ENCODE measurements around the gene PTPRA.

PTPRA gene

GRCh38 chr20:3084283-3084985 is 211.2 kb downstream of the PTPRA start, which contains the start of gene AVP:
TSS of gene AVP (minus strand) at chr20:3084724. CDS start at chr20:3084674, 50 bp downstream.
- no peaks in the 10 kb centered on the region for H3K36me3 ChIP-seq (ENCODE audit: insufficient read depth, low read length)
- no peak within 1 kb of the TSS for H3K9ac ChIP-seq (ENCODE audit: low read length)
- H3K4me3 ChIP-seq (ENCODE audit: low read depth in 1 of 2, low read length in 2 of 2) = no peak within 1 kb of the TSS
- H3K4me1 ChIP-seq (ENCODE audit: insufficient read depth, low read length) = no peaks in the 10 kb centered on the region
- no peak within 1 kb of the TSS for H3K27ac ChIP-seq (ENCODE audit: low read depth, low read length)
- no peaks in the 10 kb centered on the region for H3K9me3 ChIP-seq (ENCODE audit: low read length)
- peaks cover 11 to 36% of the 10 kb centered on the region in 2 donors for H3K27me3 ChIP-seq (ENCODE audit: control insufficient read depth in 1 of 2, insufficient read depth in 2 of 2, low read length in 2 of 2)

- no peak overlapping the region for H3K27ac ChIP-seq (ENCODE audit: low read depth, low read length)
- no peaks in the 10 kb centered on the region for H3K9me3 ChIP-seq (ENCODE audit: low read length)
- no peaks in the 10 kb centered on the region for H3K36me3 ChIP-seq (ENCODE audit: insufficient read depth, low read length)
- no peaks in the 10 kb centered on the region for H3K4me1 ChIP-seq (ENCODE audit: insufficient read depth, low read length)
- H3K27me3 ChIP-seq (ENCODE audit: control insufficient read depth in 1 of 2, insufficient read depth in 2 of 2, low read length in 2 of 2) = peaks cover 11 to 36% of the 10 kb centered on the region in 2 donors
- H3K9ac ChIP-seq (ENCODE audit: low read length) = no peak overlapping the region
- no peak overlapping the region for H3K4me3 ChIP-seq (ENCODE audit: low read depth in 1 of 2, low read length in 2 of 2)
Measured at GRCh38 chr20:3084986-3085360, 211.7 kb downstream of the PTPRA start.

DNA sequence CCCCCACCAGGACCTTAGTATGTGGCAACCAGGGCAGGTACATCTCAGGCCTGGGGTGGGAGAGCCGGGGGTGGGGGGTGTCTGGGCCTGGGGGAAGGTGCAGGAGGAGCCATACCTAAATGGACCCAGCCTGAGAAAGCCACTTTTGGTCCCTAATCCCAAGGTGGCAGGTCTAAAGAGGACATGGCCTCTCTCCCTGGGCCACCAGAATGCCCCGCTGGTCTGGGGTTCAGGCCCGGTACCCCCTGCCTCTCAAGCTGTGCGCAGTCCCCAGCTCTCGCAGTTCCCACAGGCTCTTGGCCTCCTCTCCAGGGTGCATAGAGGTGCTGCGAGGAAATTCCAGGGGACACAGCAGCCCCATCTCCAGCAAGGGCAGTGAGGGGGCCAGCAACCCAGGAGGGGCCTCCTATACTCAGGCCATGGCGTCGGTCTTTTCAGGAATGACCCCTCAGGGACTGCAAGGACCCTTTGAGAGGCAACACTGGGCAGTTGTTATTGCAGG is 212.3 kb downstream of the PTPRA start:
- Histone ChIP-seq H3K27ac (ENCODE audit: low read depth, low read length) (no peak overlapping the region), H3K9ac (ENCODE audit: low read length) (no peak overlapping the region), H3K36me3 (ENCODE audit: insufficient read depth, low read length) (no peaks in the 10 kb centered on the region), H3K4me1 (ENCODE audit: insufficient read depth, low read length) (no peaks in the 10 kb centered on the region), H3K9me3 (ENCODE audit: low read length) (no peaks in the 10 kb centered on the region), H3K4me3 (ENCODE audit: low read depth in 1 of 2, low read length in 2 of 2) (no peak overlapping the region), H3K27me3 (ENCODE audit: control insufficient read depth in 1 of 2, insufficient read depth in 2 of 2, low read length in 2 of 2) (peaks cover 11 to 36% of the 10 kb centered on the region in 2 donors)

GRCh38 chr20:3088031-3088430 is 214.8 kb downstream of the PTPRA start:
- no peaks in the 10 kb centered on the region for H3K36me3 ChIP-seq (ENCODE audit: insufficient read depth, low read length)
- H3K27me3 ChIP-seq (ENCODE audit: control insufficient read depth in 1 of 2, insufficient read depth in 2 of 2, low read length in 2 of 2) = peaks cover 6 to 35% of the 10 kb centered on the region in 2 donors
- no peak overlapping the region for H3K9ac ChIP-seq (ENCODE audit: low read length)
- no peaks in the 10 kb centered on the region for H3K4me1 ChIP-seq (ENCODE audit: insufficient read depth, low read length)
- no peak overlapping the region for H3K27ac ChIP-seq (ENCODE audit: low read depth, low read length)
- no peaks in the 10 kb centered on the region for H3K9me3 ChIP-seq (ENCODE audit: low read length)
- no peak overlapping the region for H3K4me3 ChIP-seq (ENCODE audit: low read depth in 1 of 2, low read length in 2 of 2)
